Tibial nerve (tissue), 4 donors: ENCODE measurements around the gene PPP1R14B.

ENCODE experiments used
- EP300 ChIP-seq, 2 donors: sonication (generic); formaldehyde crosslinking; IDR thresholded peaks; one replicate each; pipeline ENCODE4 v1.6.1; 2017; ENCODE audit warnings: antibody characterized with exemption in 2 of 2, mild to moderate bottlenecking in 1 of 2
- POLR2A ChIP-seq, 2 donors: fragments of 450-650 bp; IDR thresholded peaks; one replicate each; pipeline ENCODE4 v1.6.1; 2017; ENCODE audit warnings: antibody characterized with exemption in 2 of 2, mild to moderate bottlenecking in 2 of 2, moderate library complexity in 2 of 2
- TF ChIP-seq, protein P1 (sequence below), 5 experiments: fragments of 200-600 bp in 3 of 5; fragments of 450-650 bp in 2 of 5; sonication (generic) in 3 of 5; IDR thresholded peaks; one replicate each; pipeline ENCODE4 v1.5.1; 2016 to 2019; ENCODE audit warnings: antibody characterized with exemption in 5 of 5, mild to moderate bottlenecking in 3 of 5, moderate library complexity in 2 of 5

DNA sequence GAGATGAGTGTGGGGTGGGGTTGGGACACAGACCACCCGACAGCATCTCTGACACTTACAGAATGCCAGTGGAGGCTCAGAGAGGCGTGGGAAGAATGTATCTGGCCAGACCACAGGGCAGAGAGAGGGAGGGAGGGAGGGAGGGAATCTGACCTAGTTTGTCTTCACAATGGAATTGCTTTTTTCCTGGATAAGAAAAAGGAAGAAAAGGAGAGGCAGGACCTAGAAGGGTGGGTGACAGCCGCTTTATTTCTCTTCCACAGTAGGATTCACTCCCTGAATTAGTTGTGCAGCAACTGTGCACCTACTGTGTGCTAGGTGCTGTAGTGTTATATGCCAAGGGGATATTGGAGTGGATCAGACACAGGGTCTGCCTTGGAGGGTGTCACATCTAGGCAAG is 48.0 kb upstream of the PPP1R14B start:
- TF ChIP-seq POLR2A (IDR thresholded peaks at IDR 0.05): no peak
- TF ChIP-seq, protein P1, sequence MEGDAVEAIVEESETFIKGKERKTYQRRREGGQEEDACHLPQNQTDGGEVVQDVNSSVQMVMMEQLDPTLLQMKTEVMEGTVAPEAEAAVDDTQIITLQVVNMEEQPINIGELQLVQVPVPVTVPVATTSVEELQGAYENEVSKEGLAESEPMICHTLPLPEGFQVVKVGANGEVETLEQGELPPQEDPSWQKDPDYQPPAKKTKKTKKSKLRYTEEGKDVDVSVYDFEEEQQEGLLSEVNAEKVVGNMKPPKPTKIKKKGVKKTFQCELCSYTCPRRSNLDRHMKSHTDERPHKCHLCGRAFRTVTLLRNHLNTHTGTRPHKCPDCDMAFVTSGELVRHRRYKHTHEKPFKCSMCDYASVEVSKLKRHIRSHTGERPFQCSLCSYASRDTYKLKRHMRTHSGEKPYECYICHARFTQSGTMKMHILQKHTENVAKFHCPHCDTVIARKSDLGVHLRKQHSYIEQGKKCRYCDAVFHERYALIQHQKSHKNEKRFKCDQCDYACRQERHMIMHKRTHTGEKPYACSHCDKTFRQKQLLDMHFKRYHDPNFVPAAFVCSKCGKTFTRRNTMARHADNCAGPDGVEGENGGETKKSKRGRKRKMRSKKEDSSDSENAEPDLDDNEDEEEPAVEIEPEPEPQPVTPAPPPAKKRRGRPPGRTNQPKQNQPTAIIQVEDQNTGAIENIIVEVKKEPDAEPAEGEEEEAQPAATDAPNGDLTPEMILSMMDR (IDR thresholded peaks at IDR 0.05): no peak
- no peak for TF ChIP-seq EP300 (IDR thresholded peaks at IDR 0.05)
